Suprapubic skin (tissue), 4 donors: Measurements from ENCODE around the gene BMF.

ENCODE experiments used
- EP300 ChIP-seq: sonication (generic); formaldehyde crosslinking; IDR thresholded peaks from one replicate; pipeline ENCODE4 v1.6.1; 2017; ENCODE audit warnings: antibody characterized with exemption
- POLR2A ChIP-seq, 2 donors: fragments of 450-650 bp; IDR thresholded peaks; one replicate each; pipeline ENCODE4 v1.6.1; 2017; ENCODE audit warnings: antibody characterized with exemption in 2 of 2, mild to moderate bottlenecking in 2 of 2, moderate library complexity in 2 of 2
- POLR2AphosphoS5 ChIP-seq, 3 donors: sonication (generic); formaldehyde crosslinking; IDR thresholded peaks; one replicate each; pipeline ENCODE4 v1.6.1; 2017; ENCODE audit warnings: antibody characterized with exemption in 3 of 3
- TF ChIP-seq, protein P1 (sequence below), 2 donors: fragments of 200-600 bp in 1 of 2; fragments of 450-650 bp in 1 of 2; sonication (generic) in 1 of 2; IDR thresholded peaks; one replicate each; pipeline ENCODE4 v1.5.1; 2016 to 2019; ENCODE audit warnings: antibody characterized with exemption in 2 of 2, mild to moderate bottlenecking in 1 of 2, moderate library complexity in 1 of 2

DNA sequence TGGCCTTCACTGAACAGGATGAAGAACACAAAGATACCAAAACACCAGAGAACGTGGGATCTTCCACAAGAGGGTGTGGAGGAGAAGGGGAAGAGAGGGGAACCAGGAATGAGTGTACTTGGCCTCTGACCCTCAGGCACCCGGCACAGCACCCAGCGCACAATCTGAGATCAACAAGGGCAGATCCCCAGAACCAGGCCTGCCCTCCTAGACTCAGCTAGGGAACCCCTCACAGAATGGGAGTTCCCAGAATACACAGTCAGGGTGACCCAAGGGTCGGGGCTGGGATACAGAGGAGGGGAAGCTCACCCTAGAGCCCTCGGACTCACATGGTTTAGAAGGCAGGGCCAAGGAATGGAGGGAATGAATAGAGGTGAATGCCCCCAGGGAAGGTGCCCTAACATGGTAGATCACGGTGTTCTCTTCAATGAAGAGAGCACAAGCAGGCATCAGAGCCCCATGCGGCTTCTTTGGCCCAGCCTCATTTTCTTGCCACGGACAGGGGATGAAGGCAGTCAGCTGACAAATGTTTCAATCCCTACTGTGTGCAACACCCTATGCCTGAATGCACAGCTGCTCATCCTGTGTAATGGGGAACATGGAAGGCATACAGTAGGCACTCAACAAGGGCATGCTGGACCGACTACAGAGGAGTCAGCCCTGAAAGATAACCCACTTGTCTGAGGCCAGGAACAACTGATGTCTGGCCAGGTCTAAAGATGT, 13.1 kb downstream of the BMF start:
- TF ChIP-seq POLR2A (IDR thresholded peaks at IDR 0.05) (no peak), POLR2AphosphoS5 (IDR thresholded peaks at IDR 0.05) (no peak), EP300 (no peak)
- TF ChIP-seq, protein P1, sequence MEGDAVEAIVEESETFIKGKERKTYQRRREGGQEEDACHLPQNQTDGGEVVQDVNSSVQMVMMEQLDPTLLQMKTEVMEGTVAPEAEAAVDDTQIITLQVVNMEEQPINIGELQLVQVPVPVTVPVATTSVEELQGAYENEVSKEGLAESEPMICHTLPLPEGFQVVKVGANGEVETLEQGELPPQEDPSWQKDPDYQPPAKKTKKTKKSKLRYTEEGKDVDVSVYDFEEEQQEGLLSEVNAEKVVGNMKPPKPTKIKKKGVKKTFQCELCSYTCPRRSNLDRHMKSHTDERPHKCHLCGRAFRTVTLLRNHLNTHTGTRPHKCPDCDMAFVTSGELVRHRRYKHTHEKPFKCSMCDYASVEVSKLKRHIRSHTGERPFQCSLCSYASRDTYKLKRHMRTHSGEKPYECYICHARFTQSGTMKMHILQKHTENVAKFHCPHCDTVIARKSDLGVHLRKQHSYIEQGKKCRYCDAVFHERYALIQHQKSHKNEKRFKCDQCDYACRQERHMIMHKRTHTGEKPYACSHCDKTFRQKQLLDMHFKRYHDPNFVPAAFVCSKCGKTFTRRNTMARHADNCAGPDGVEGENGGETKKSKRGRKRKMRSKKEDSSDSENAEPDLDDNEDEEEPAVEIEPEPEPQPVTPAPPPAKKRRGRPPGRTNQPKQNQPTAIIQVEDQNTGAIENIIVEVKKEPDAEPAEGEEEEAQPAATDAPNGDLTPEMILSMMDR (IDR thresholded peaks at IDR 0.05) = no peak
